Left lung (tissue), 10 donors: Measurements from ENCODE around the gene PSAPL1. TPM values are rescaled to one million over a fixed set of nuclear protein-coding genes. Genes with fewer than 3 reads are reported as not detected.
A peak's percentile ranks its signal among the peaks of the same experiment; 100 is the strongest.

Experiments used
- ATAC-seq: fragments of 200-7000 bp; cut with Tn5 transposase; one replicate; pipeline ENCODE4 v1.9.1; 2020; ENCODE audit warnings: moderate library complexity
- DNase-seq, 4 donors: peaks; one replicate each; pipeline ENCODE4 v3.0.0-alpha.2; 2013 to 2020
- H3K27ac ChIP-seq, 2 donors: fragments of 200-600 bp; sonication (generic) in 1 of 2; one replicate each; pipeline versions ENCODE4 v1.5.0 to v1.8.0; 2020 to 2021
- H3K27me3 ChIP-seq, 2 donors: fragments of 200-600 bp; sonication (generic) in 1 of 2; one replicate each; pipeline versions ENCODE4 v1.5.0 to v1.8.0; 2020 to 2021
- H3K36me3 ChIP-seq, 2 donors: fragments of 200-600 bp; sonication (generic) in 1 of 2; one replicate each; pipeline versions ENCODE4 v1.5.0 to v1.8.0; 2020 to 2021
- H3K4me1 ChIP-seq, 2 donors: fragments of 200-600 bp; one replicate each; pipeline ENCODE4 v1.8.0; 2021
- H3K4me3 ChIP-seq, 2 donors: fragments of 200-600 bp; sonication (generic) in 1 of 2; one replicate each; pipeline versions ENCODE4 v1.5.0 to v1.8.0; 2020 to 2021; ENCODE audit warnings: mild to moderate bottlenecking in 1 of 2
- H3K9me3 ChIP-seq, 2 donors: fragments of 200-600 bp; sonication (generic) in 1 of 2; one replicate each; pipeline versions ENCODE4 v1.5.0 to v1.8.0; 2020 to 2021
- intact Hi-C, 2 donors: fragments of 100-400 bp; cut with DNase I; formaldehyde crosslinking; loops; one replicate each; pipeline versions ENCODE4 v1.11.2 to v1.14.2; 2022
- polyA plus RNA-seq, 6 donors: library from polyadenylated mRNA; unstranded; fragments of 120-200 nt; gene quantifications; one replicate each; pipeline ENCODE4 v1.2.1, GENCODE V29; 2013; ENCODE audit not compliant: insufficient read length in 6 of 6
- total RNA-seq, 2 donors: library from RNA; stranded (reverse); fragmentation: NEBNext Ultra II Directional; extraction: Animal tissue kit (Norgen Biotek cat#: 25700); gene quantifications; one replicate each; pipeline ENCODE4 v1.2.1, GENCODE V29; 2021
- TF ChIP-seq, protein P1 (sequence below), 2 donors: fragments of 200-600 bp; sonication (generic) in 1 of 2; IDR thresholded peaks; one replicate each; pipeline versions ENCODE4 v1.5.0 to v1.8.0; 2021; ENCODE audit warnings: antibody characterized with exemption in 2 of 2
- donor health status: DM: no; HTN: yes; CAD: no.
- donor health status: DM: no; HTN: no; CAD: no.

The PSAPL1 gene
- total and polyA plus RNA-seq, 8 donors = 0.03 to 0.10 (median 0.06) TPM

DNA sequence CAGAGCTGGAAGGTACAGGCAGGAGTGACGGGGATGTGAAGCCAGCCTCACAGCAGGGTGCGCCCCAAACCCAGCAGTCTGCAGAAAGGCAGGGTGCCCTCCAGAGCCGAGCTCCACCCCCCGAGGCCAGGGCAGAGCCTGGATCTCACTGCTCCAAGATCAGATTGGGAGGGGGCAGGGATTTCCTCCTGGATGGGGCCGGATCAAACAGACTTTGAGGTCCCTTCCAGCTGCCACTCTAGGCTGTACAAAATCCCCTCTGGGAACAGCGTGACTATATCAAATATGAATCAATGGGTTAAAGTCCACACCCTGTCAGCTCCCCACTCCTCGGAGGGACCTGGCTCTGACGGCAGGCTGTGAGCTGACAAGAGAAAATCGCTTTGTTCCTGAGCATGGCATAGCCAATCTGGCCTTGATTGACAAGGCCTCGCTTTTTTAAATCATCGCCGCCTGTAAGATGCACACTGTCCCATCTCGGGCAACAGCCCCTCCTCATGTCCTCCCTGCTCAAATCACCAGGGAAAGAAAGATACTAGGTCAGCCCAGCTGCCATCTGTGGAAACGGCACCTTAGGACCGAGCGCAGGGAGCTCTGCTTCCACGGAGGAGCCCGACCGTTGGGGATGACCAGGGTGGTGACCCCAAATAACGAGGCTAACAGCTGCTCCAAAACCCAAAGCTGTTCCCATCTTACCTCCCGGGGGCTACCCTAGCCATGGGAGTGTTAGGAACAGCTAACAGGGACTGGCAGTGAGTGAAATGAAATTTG is 39.9 kb downstream of the PSAPL1 start:
- Histone ChIP-seq H3K9me3 (no peaks in the 10 kb centered on the region), H3K36me3 (no peaks in the 10 kb centered on the region), H3K27me3 (peaks cover 0 to 78% of the 10 kb centered on the region in 2 donors), H3K27ac (no peak overlapping the region), H3K4me3 (no peak overlapping the region), H3K4me1 (no peaks in the 10 kb centered on the region)
- intact Hi-C loops = no loop called here
- ATAC-seq (no peak), DNase-seq (peak in 1 of 4 donors; percentile 19)
- TF ChIP-seq, protein P1, sequence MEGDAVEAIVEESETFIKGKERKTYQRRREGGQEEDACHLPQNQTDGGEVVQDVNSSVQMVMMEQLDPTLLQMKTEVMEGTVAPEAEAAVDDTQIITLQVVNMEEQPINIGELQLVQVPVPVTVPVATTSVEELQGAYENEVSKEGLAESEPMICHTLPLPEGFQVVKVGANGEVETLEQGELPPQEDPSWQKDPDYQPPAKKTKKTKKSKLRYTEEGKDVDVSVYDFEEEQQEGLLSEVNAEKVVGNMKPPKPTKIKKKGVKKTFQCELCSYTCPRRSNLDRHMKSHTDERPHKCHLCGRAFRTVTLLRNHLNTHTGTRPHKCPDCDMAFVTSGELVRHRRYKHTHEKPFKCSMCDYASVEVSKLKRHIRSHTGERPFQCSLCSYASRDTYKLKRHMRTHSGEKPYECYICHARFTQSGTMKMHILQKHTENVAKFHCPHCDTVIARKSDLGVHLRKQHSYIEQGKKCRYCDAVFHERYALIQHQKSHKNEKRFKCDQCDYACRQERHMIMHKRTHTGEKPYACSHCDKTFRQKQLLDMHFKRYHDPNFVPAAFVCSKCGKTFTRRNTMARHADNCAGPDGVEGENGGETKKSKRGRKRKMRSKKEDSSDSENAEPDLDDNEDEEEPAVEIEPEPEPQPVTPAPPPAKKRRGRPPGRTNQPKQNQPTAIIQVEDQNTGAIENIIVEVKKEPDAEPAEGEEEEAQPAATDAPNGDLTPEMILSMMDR (IDR thresholded peaks at IDR 0.05) = no peak

DNA sequence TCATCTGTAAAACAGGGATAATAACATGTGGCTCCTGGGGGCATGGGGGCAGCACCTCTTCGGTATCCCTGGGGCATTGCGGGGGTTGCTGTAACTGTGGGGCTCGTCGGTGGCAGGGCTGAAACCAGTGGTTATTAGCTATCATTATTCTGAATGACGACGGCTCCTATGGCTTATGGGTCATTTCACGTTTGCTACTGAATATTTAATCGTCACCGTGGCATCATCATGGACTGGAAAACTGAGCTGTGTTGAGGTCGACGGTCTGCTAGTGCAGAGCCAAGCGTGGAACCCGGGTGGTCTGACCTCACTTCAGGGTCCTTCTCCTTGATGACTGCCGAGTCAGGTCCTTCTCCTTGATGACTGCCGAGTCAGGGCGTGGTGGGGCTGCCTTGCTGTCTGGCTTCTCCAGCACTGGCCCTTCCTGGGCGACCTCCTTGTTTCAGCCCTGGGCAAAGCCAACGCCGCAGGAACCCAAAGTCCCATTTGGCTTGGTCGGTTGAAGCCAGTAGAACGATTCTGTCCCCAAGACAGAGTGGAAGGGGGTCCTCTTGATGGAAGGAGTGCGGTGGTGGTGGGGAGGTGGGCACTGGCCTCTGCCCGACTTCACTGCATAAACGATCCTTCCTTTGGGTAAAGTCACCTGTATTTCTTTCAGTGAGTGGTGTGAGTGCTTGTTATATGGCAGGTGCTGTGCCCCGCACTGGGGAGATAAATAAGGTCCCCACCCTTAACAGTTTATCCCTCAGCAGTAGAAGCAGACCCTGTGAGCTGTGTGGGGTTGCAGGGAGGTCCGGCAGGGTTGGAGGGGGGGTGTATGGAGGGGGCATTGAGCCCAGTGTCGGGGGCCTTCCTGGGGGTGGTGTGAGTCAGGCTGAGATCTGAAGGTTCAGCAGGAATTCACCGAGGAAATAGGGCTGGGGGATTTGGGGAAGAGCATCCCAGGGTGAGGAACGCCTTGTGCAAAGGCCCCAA is 40.8 kb downstream of the PSAPL1 start:
- Histone ChIP-seq H3K9me3 (no peaks in the 10 kb centered on the region), H3K4me1 (no peaks in the 10 kb centered on the region), H3K36me3 (no peaks in the 10 kb centered on the region), H3K4me3 (no peak overlapping the region), H3K27me3 (peaks cover 0 to 71% of the 10 kb centered on the region in 2 donors), H3K27ac (no peak overlapping the region)
- no peak for ATAC-seq
- TF ChIP-seq, protein P1 (IDR thresholded peaks at IDR 0.05) = no peak
- intact Hi-C loops = no loop called here
- peak in 2 of 4 donors; percentile 25 to 47 for DNase-seq

DNA sequence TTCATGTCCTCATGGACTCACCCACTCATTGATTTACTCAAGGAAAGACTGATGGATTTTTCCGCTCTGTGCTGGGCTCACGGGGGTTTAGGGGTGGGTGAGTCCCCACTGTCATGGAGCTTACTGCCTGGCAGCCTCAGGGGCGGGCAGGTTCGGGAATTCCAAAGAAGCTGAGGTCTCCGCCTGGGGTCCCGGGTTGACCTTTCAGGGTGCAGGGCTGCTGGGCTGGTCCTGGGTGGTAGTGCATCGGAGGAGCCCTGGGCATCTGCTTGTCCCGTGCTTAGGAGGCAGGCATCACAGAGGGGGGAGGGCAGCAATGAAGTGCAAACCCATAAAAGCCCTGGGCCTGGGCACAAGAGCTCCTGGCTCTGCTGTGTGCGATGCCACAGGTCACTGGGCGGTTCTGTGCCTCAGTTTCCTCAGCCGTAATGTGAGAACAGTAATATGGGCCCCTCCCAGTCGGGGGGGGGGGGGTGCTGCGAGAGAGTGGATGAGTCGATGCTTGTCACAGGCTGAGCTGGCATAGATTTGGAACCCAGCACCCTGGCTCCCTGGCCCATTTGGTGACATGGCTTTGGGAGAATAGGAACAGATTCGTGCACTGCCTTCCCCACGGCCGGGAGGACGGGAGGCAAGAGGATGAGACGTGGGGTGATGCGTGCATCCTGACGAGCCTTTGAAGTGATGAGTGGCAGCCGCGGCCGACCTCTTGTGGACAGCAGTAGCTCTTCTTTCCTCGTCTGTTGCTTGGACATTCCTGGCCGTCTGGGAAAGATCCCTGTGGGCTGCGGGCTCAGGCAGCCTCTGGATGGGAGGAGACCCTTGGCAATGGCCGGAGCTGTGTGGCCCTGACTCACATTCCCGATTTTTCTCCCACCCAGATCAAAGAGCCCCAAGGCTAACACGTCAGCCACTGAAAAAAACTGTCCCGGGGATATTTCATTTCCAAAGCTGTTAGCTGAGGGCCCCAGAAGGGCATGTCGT is 42.0 kb downstream of the PSAPL1 start:
- intact Hi-C loops = no loop called here
- Histone ChIP-seq H3K27me3 (peaks cover 0 to 63% of the 10 kb centered on the region in 2 donors), H3K27ac (no peak overlapping the region), H3K36me3 (no peaks in the 10 kb centered on the region), H3K4me1 (no peaks in the 10 kb centered on the region), H3K9me3 (no peaks in the 10 kb centered on the region), H3K4me3 (no peak overlapping the region)
- TF ChIP-seq, protein P1 (IDR thresholded peaks at IDR 0.05) = no peak
- DNase-seq (peak; percentile 34 to 64 (median 58)), ATAC-seq (peak; percentile 47)

DNA sequence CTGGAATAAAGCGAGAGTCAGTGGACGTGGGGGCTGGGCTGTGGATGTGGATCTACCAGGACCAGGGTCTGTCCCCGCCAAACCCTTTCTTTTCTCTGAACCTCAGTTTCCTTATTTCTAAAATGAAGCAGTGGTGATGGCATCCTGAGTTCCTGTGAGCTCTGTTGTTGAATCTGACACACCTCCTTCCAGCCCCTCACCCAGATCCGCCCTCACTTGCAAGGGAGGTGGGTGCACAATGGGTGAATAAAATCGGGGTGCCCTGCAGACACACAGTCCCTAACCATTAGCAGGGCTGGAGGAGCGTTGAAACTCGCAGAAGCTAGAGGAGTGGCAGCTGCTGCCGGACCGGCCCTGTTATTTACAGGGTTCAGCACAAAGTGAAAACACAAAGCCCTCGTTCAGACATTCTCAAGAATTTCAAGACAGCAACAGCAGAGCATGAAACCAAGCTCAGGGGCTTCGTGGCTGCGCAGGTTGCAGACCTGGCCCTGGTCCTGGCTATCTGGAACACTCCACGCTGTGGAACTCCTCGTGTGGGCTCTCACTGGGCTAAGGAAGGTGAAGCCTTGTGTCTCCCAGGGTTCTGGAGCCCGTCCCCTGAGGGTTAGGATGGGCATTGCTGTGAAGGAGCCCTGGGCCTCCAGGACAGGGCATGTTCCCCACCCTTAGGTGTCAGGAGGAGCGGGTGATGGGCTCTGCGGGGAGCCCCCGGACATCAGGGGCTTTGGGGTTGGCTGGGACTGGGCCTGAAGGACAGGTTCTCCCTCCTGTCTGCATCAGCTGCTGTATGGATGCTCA is 42.9 kb downstream of the PSAPL1 start:
- peak in 1 of 4 donors; percentile 24 for DNase-seq
- intact Hi-C loops = no loop called here
- Histone ChIP-seq H3K4me3 (no peak overlapping the region), H3K27me3 (peaks cover 0 to 54% of the 10 kb centered on the region in 2 donors), H3K27ac (no peak overlapping the region), H3K36me3 (no peaks in the 10 kb centered on the region), H3K9me3 (no peaks in the 10 kb centered on the region), H3K4me1 (no peaks in the 10 kb centered on the region)
- TF ChIP-seq, protein P1 (IDR thresholded peaks at IDR 0.05) = no peak
- no peak for ATAC-seq
